ENCODE data around the gene HNRNPR. TPM values are rescaled to one million over a fixed set of nuclear protein-coding genes. Genes with fewer than 3 reads are reported as not detected.
"Not testable (repeated sequence)": the region's sequence is repeated elsewhere in the genome, so short reads cannot be mapped to it uniquely, and the experiment has no call there.

Gene HNRNPR
- total RNA-seq, 2 donors from 2014 or later, result 188 to 205 TPM

GRCh38 chr1:23374079-23374735 is 30.1 kb upstream of the HNRNPR start:
- peaks cover 12% of the 10 kb centered on the region in 2 donors for H3K4me1 Mint-ChIP-seq (ENCODE audit: low read depth in 2 of 2)
- not testable (repeated sequence) for H3K4me3 Mint-ChIP-seq; H3K27ac Mint-ChIP-seq; H3K9me3 Mint-ChIP-seq; ATAC-seq; H3K36me3 Mint-ChIP-seq; DNase-seq (ENCODE audit: low spot score); H3K27me3 Mint-ChIP-seq

- H3K27me3 Mint-ChIP-seq, result no peaks in the 10 kb centered on the region
- no peak overlapping the region for H3K4me3 Mint-ChIP-seq
- ATAC-seq (no peak), DNase-seq (ENCODE audit: low spot score) (no peak)
- no peaks in the 10 kb centered on the region for H3K9me3 Mint-ChIP-seq
- H3K27ac Mint-ChIP-seq, result no peak overlapping the region
- H3K36me3 Mint-ChIP-seq, result peaks cover 3% of the 10 kb centered on the region
- peaks cover 20 to 21% of the 10 kb centered on the region in 2 donors for H3K4me1 Mint-ChIP-seq (ENCODE audit: low read depth in 2 of 2)
Observed at GRCh38 chr1:23371987-23372880, 28.1 kb upstream of the HNRNPR start.

- no peak for DNase-seq (ENCODE audit: low spot score)
- Mint-ChIP-seq H3K27me3 (no peaks in the 10 kb centered on the region), H3K4me1 (ENCODE audit: low read depth in 2 of 2) (peaks cover 26 to 29% of the 10 kb centered on the region in 2 donors), H3K27ac (no peak overlapping the region), H3K36me3 (peaks cover 16% of the 10 kb centered on the region), H3K9me3 (no peaks in the 10 kb centered on the region), H3K4me3 (no peak overlapping the region)
- ATAC-seq, result no peak
Observed at GRCh38 chr1:23370709-23371584, 26.9 kb upstream of the HNRNPR start.

- ATAC-seq (no peak), DNase-seq (ENCODE audit: low spot score) (no peak)
- Mint-ChIP-seq H3K27me3 (no peaks in the 10 kb centered on the region), H3K9me3 (no peaks in the 10 kb centered on the region), H3K27ac (peak overlapping the region in 1 of 2 donors; percentile 95), H3K36me3 (peaks cover 17% of the 10 kb centered on the region), H3K4me1 (ENCODE audit: low read depth in 2 of 2) (peaks cover 26 to 29% of the 10 kb centered on the region in 2 donors), H3K4me3 (peak overlapping the region; percentile 93)
Observed at GRCh38 chr1:23370330-23370708, 26.2 kb upstream of the HNRNPR start.

- H3K36me3 Mint-ChIP-seq, result peaks cover 17% of the 10 kb centered on the region
- H3K9me3 Mint-ChIP-seq, result no peaks in the 10 kb centered on the region
- DNase-seq (ENCODE audit: low spot score) (no peak), ATAC-seq (no peak)
- no peaks in the 10 kb centered on the region for H3K27me3 Mint-ChIP-seq
- peaks cover 26 to 29% of the 10 kb centered on the region in 2 donors for H3K4me1 Mint-ChIP-seq (ENCODE audit: low read depth in 2 of 2)
- peak within 1 kb of the TSS; percentile 93 for H3K4me3 Mint-ChIP-seq
- H3K27ac Mint-ChIP-seq, result peak within 1 kb of the TSS; percentile 88 to 95
Observed at GRCh38 chr1:23369335-23370013, 25.4 kb upstream of the HNRNPR start, which contains the start of gene ZNF436. Gene ZNF436, minus strand, starts transcription at chr1:23369836. Its CDS starts 1,831 bp downstream, at chr1:23368005.

- H3K27me3 Mint-ChIP-seq, result no peaks in the 10 kb centered on the region
- no peaks in the 10 kb centered on the region for H3K9me3 Mint-ChIP-seq
- DNase-seq (ENCODE audit: low spot score), result peak; percentile 92
- H3K27ac Mint-ChIP-seq, result peak overlapping the region; percentile 88 to 95
- H3K36me3 Mint-ChIP-seq, result peaks cover 17% of the 10 kb centered on the region
- peaks cover 26 to 29% of the 10 kb centered on the region in 2 donors for H3K4me1 Mint-ChIP-seq (ENCODE audit: low read depth in 2 of 2)
- ATAC-seq, result peak; percentile 88 to 89
- H3K4me3 Mint-ChIP-seq, result peak overlapping the region; percentile 93
Observed at GRCh38 chr1:23368562-23369334, 24.7 kb upstream of the HNRNPR start.

GRCh38 chr1:23367791-23368561 is 23.9 kb upstream of the HNRNPR start:
- H3K36me3 Mint-ChIP-seq, result peaks cover 25% of the 10 kb centered on the region

GRCh38 chr1:23367451-23367790 is 23.3 kb upstream of the HNRNPR start:
- peaks cover 26 to 29% of the 10 kb centered on the region in 2 donors for H3K4me1 Mint-ChIP-seq (ENCODE audit: low read depth in 2 of 2)
- DNase-seq (ENCODE audit: low spot score) (no peak), ATAC-seq (no peak)
- peak overlapping the region; percentile 88 to 95 for H3K27ac Mint-ChIP-seq
- H3K36me3 Mint-ChIP-seq, result peaks cover 30% of the 10 kb centered on the region
- H3K27me3 Mint-ChIP-seq, result no peaks in the 10 kb centered on the region
- H3K9me3 Mint-ChIP-seq, result peaks cover 4% of the 10 kb centered on the region
- peak overlapping the region; percentile 93 for H3K4me3 Mint-ChIP-seq

More at GRCh38 chr1:23367791-23368561, 23.9 kb upstream of the HNRNPR start:
- peaks cover under 1% of the 10 kb centered on the region for H3K9me3 Mint-ChIP-seq
- DNase-seq (ENCODE audit: low spot score) (peak; percentile 99), ATAC-seq (peak; percentile 96 to 97)
- H3K4me3 Mint-ChIP-seq, result peak overlapping the region; percentile 93
- peak overlapping the region; percentile 88 to 95 for H3K27ac Mint-ChIP-seq
- no peaks in the 10 kb centered on the region for H3K27me3 Mint-ChIP-seq
- H3K4me1 Mint-ChIP-seq (ENCODE audit: low read depth in 2 of 2), result peaks cover 26 to 29% of the 10 kb centered on the region in 2 donors

GRCh38 chr1:23366598-23366997 is 22.5 kb upstream of the HNRNPR start:
- DNase-seq (ENCODE audit: low spot score) (no peak), ATAC-seq (no peak)
- Mint-ChIP-seq H3K4me3 (peak overlapping the region; percentile 93), H3K27ac (no peak overlapping the region), H3K36me3 (peaks cover 38% of the 10 kb centered on the region), H3K27me3 (no peaks in the 10 kb centered on the region), H3K9me3 (peaks cover 7% of the 10 kb centered on the region), H3K4me1 (ENCODE audit: low read depth in 2 of 2) (peaks cover 23 to 26% of the 10 kb centered on the region in 2 donors)

GRCh38 chr1:23366146-23366545 is 22.1 kb upstream of the HNRNPR start:
- Mint-ChIP-seq H3K4me1 (ENCODE audit: low read depth in 2 of 2) (peaks cover 23 to 26% of the 10 kb centered on the region in 2 donors), H3K27me3 (no peaks in the 10 kb centered on the region), H3K36me3 (peaks cover 43% of the 10 kb centered on the region), H3K27ac (no peak overlapping the region), H3K9me3 (peaks cover 7% of the 10 kb centered on the region), H3K4me3 (no peak overlapping the region)
- DNase-seq (ENCODE audit: low spot score), result no peak
- ATAC-seq, result no peak

- peaks cover 67% of the 10 kb centered on the region for H3K36me3 Mint-ChIP-seq
- ATAC-seq, result no peak
- peaks cover 5 to 9% of the 10 kb centered on the region in 2 donors for H3K4me1 Mint-ChIP-seq (ENCODE audit: low read depth in 2 of 2)
- no peaks in the 10 kb centered on the region for H3K27me3 Mint-ChIP-seq
- H3K27ac Mint-ChIP-seq, result no peak overlapping the region
- H3K9me3 Mint-ChIP-seq, result peaks cover 22% of the 10 kb centered on the region
- DNase-seq (ENCODE audit: low spot score), result no peak
- H3K4me3 Mint-ChIP-seq, result no peak overlapping the region
Observed at GRCh38 chr1:23362218-23362713, 18.2 kb upstream of the HNRNPR start.

All from natural killer cell treated with Interleukin-12 subunit alpha and Interleukin-12 subunit beta and Interleukin-15 and Interleukin-18, amount 100 ng/mL, for 72 hours (primary cell).